LNCaP clone FGC (cell line): ENCODE results near the gene ZNF598.
A peak's percentile ranks its signal among the peaks of the same experiment; 100 is the strongest.

Experiments
- DNase-seq: peaks from one replicate; pipeline ENCODE4 v3.0.0-alpha.2; 2011; ENCODE audit warnings: low read depth
- H3K4me3 ChIP-seq: 2 replicates; pipeline ENCODE4 v1.5.1; 2011; ENCODE audit warnings: mild to moderate bottlenecking, low read depth, low read length, control low read depth
- CTCF ChIP-seq: IDR thresholded peaks from 2 replicates; pipeline ENCODE4 v1.5.1; 2012; ENCODE audit warnings: mild to moderate bottlenecking; ENCODE audit not compliant: control insufficient read depth, insufficient read depth; ENCODE audit errors: extremely low read depth

The ZNF598 gene

GRCh38 chr16:2026461-2027023, 16.9 kb upstream of the ZNF598 start, which contains the start of gene NHERF2:
NHERF2 (plus strand) TSS chr16:2026902; CDS start chr16:2027006, 104 bp downstream.
- DNase-seq, result no peak
- peak within 1 kb of the TSS; percentile 86 for H3K4me3 ChIP-seq
- TF ChIP-seq CTCF, result no peak

GRCh38 chr16:2025878-2026460, 16.3 kb upstream of the ZNF598 start:
- DNase-seq, result no peak
- TF ChIP-seq CTCF, result no peak
- peak overlapping the region; percentile 54 for H3K4me3 ChIP-seq

GRCh38 chr16:2025251-2025650, 15.6 kb upstream of the ZNF598 start:
- TF ChIP-seq CTCF, result no peak
- no peak for DNase-seq
- H3K4me3 ChIP-seq, result no peak overlapping the region

GRCh38 chr16:2024032-2024420, 14.4 kb upstream of the ZNF598 start:
- TF ChIP-seq CTCF, result no peak
- DNase-seq, result no peak
- H3K4me3 ChIP-seq, result no peak overlapping the region

GRCh38 chr16:2023092-2024031, 13.7 kb upstream of the ZNF598 start:
- DNase-seq, result no peak
- TF ChIP-seq CTCF, result peak; percentile 94
- peak overlapping the region; percentile 28 for H3K4me3 ChIP-seq

- no peak for DNase-seq
- TF ChIP-seq CTCF, result no peak
Observed at GRCh38 chr16:2022723-2023091, 13.1 kb upstream of the ZNF598 start.

More at GRCh38 chr16:2022723-2023091, 13.1 kb upstream of the ZNF598 start:
- H3K4me3 ChIP-seq, result peak overlapping the region; percentile 28
